GM21576 (cell line): ENCODE measurements around the gene ROCK2.

Source experiments
- ATAC-seq: cut with Tn5 transposase; IDR thresholded peaks from one replicate; pipeline ENCODE4 v1.9.1; 2021; ENCODE audit warnings: mild to moderate bottlenecking, moderate library complexity; ENCODE audit not compliant: unreplicated experiment

The ROCK2 gene

GRCh38 chr2:11344342-11344955 lies at the start of gene ROCK2:
ROCK2 (minus strand) TSS chr2:11344636; CDS start chr2:11344136, 500 bp downstream.
- ATAC-seq = peak; percentile 51

- no peak for ATAC-seq
Observed at GRCh38 chr2:11393711-11394236, 49.3 kb upstream of the ROCK2 start.

- ATAC-seq = no peak
Observed at GRCh38 chr2:11391942-11392266, 47.5 kb upstream of the ROCK2 start.

GRCh38 chr2:11390399-11390658 lies 45.9 kb upstream of the ROCK2 start:
- no peak for ATAC-seq

GRCh38 chr2:11389551-11390398 lies 45.3 kb upstream of the ROCK2 start:
- ATAC-seq = no peak

- ATAC-seq = no peak
Observed at GRCh38 chr2:11389052-11389420, 44.6 kb upstream of the ROCK2 start.

- ATAC-seq = no peak
Observed at GRCh38 chr2:11388262-11389051, 44.0 kb upstream of the ROCK2 start.

GRCh38 chr2:11387843-11388242 lies 43.4 kb upstream of the ROCK2 start:
- no peak for ATAC-seq

- ATAC-seq = no peak
Observed at GRCh38 chr2:11387100-11387390, 42.6 kb upstream of the ROCK2 start.

- no peak for ATAC-seq
Observed at GRCh38 chr2:11385847-11386246, 41.4 kb upstream of the ROCK2 start.

- no peak for ATAC-seq
Observed at GRCh38 chr2:11385216-11385615, 40.8 kb upstream of the ROCK2 start.

- no peak for ATAC-seq
Observed at GRCh38 chr2:11379558-11379957, 35.1 kb upstream of the ROCK2 start.

- ATAC-seq = peak; percentile 89
Observed at GRCh38 chr2:11377928-11378545, 33.6 kb upstream of the ROCK2 start.

- no peak for ATAC-seq
Observed at GRCh38 chr2:11376071-11376470, 31.6 kb upstream of the ROCK2 start.

- no peak for ATAC-seq
Observed at GRCh38 chr2:11375689-11376027, 31.2 kb upstream of the ROCK2 start.

- no peak for ATAC-seq
Observed at GRCh38 chr2:11375025-11375688, 30.7 kb upstream of the ROCK2 start.

GRCh38 chr2:11373096-11373495 lies 28.7 kb upstream of the ROCK2 start:
- no peak for ATAC-seq

GRCh38 chr2:11371092-11371937 lies 26.9 kb upstream of the ROCK2 start:
- no peak for ATAC-seq

- no peak for ATAC-seq
Observed at GRCh38 chr2:11370377-11371091, 26.1 kb upstream of the ROCK2 start.
